HG02973 (cell line): ENCODE results near the gene ARTN.

Experiments
- ATAC-seq: cut with Tn5 transposase; IDR thresholded peaks from one replicate; pipeline ENCODE4 v1.9.1; 2021; ENCODE audit warnings: moderate library complexity; ENCODE audit not compliant: unreplicated experiment

ARTN gene

GRCh38 chr1:43946236-43947060, 12.8 kb downstream of the ARTN start, which contains the start of gene IPO13:
Gene IPO13 (plus strand): TSS chr1:43946950. CDS start chr1:43947601, 651 bp downstream.
- ATAC-seq = peak; percentile 85

- ATAC-seq = peak; percentile 2
These were observed 13.7 kb downstream of the ARTN start for GRCh38 chr1:43947061-43947873.

DNA sequence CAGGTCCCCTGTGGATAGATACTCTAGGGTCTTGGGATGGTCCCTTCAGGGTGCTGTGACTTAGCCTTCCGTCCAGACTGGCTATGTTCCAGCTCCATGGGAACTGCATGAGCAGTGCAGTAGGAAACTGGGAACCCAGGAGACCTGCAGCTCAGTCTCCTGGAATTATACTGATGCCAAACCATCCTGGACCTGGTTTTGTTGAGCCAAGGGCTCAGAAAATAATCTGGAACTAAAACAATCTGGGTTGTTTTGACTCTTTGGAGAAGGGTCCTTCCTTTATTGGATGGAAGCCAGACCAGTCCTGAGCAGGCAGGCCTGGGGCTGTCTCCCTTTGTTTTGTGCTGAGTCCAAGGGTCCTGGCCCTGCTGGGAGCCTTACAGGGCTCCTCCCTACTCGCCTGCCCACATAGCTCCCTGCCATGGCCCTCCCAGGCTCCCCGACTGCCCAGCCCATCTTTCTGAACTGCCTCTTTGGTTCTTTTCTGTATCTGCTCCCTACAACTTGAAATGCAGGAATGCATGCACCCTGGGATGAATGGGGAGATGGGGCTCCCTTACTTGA, 14.4 kb downstream of the ARTN start:
- no peak for ATAC-seq

DNA sequence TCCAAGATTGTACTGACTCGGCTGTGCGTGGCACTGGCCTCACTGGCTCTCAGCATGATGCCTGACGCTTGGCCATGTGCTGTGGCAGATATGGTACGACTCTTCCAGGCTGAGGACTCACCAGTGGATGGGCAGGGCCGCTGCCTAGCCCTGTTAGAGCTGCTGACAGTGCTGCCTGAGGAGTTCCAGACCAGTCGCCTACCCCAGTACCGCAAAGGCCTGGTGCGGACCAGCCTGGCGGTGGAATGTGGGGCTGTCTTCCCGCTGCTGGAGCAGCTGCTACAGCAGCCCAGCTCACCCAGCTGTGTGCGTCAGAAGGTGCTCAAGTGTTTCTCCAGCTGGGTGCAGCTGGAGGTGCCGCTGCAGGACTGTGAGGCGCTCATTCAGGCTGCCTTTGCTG, 16.1 kb downstream of the ARTN start:
- ATAC-seq = no peak

GRCh38 chr1:43951021-43951985, 17.7 kb downstream of the ARTN start:
- no peak for ATAC-seq

DNA sequence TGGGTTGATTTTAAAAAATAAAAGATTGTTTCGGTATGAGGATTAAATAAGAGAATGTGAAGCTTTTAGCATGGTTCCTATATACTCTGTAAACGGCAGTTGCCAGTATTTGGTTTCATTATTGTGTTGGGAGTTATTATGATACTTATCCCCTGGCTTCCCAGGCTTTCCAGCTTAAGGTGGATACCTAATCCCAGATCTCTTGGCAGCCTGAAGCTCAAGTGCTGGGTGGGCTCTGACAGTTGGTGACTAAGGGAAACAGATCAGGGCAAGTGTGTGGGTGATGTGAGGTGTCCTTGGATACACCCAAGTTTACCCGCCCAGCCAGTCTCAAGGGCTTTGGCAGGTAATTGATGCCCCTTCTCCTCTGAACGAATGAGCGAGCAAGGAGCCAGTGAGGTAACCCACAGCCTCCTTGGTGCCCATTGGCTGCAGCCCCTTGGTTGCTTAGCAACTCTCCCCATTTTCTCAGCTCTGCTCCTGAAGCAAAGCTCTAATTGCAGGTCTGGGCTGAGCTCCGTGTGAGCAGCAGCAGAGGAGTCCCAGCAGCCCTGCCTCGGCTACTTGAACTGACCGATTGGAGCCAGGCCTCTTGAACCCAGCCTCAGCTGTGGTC, 19.2 kb downstream of the ARTN start:
- no peak for ATAC-seq

- ATAC-seq = no peak
These were observed 19.8 kb downstream of the ARTN start for GRCh38 chr1:43953361-43953760.

DNA sequence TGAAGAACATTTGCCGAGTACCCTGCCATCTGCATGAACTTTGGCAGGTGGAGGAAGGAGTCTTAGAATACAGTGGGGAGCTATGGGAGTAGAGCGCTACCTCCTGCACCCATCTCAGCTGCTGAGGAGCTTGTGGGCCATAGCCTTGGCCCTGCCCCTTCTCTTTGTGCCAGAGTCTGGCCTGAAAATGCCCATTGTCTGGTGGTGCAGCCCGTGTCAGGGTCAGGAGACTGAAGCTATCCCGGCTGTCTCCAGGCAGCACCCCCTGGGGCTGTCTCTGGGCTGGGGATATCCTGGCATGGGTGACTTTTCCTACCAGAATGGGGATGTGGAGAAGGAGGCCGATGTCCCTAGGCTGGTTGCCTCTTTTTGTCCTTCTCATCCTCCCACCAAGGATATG, 20.4 kb downstream of the ARTN start:
- ATAC-seq = no peak

DNA sequence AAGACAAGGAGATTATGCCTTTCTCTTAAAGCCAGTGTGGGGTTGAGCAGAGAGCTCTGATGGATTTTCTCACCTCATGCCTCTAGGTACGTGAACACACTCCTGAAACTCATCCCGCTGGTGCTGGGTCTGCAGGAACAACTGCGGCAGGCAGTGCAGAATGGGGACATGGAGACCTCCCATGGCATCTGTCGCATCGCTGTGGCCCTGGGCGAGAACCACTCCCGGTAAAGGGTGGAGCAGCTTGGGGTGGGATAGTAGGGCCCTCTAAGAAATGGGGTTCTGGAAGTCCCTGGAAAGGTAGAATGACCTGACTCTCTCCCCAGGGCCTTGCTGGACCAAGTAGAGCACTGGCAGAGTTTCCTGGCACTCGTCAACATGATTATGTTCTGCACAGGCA, 22.6 kb downstream of the ARTN start:
- ATAC-seq = no peak

DNA sequence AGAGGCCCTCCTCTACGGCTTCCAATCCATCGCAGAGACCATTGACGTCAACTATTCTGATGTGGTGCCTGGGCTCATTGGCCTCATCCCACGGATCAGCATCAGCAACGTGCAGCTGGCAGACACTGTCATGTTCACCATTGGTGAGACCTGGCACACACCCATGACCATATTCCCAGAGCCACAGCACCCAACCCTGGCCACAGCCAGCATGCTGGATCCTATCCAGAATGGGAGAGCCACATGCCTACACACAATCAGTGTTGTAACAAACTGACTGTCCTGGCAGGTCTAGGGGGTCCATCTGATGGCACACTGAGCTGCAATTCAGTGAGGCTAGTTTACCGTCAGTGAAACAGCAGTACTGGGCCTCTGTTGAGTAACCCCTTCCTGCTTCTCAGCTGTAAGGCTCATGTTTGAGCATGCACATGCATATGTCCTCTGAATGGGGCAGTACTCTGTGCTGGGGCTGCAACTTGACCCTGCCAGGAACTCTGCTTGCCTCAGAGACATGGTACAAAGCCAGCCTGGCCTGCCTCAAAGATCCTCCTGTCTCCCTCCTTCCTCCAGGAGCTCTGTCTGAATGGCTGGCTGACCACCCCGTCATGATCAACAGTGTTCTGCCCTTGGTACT, 23.9 kb downstream of the ARTN start:
- ATAC-seq = no peak

GRCh38 chr1:43958351-43959255, 25.0 kb downstream of the ARTN start:
- ATAC-seq = no peak

DNA sequence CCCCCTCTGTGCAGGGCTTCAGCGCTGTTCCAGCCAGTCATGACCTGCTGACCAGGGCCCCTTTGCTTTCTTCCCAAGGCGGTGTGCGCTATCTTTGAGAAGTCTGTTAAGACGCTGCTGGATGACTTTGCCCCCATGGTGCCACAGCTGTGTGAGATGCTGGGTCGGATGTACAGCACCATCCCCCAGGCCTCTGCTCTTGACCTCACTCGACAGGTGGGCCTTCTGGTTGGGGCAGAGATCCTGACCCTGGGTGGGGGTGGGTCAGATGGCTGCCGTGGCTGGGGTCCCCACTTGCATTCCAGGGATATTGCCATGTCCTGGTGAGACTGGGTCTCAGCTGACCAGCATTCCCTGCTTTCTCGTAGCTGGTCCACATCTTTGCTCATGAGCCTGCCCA, 27.2 kb downstream of the ARTN start:
- ATAC-seq = no peak

DNA sequence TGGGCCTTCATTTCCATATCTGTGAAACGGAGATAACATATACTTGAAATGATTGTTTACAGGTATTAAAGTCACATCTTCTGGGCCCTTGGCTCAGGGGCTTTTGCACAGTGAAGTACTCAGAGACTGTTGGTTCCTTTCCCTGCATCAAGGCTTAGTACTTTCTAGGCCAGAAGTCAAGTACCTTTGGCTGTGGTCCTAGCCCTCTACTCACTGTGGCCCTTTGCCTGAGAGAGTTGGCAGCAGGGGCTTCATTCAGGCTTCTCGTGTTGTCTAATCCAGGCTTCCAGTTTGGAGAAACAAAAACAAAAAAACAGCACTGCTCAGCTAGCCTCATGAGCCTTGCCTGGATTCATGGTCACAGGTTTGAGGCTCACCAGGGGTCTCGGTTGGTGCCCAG, 28.1 kb downstream of the ARTN start:
- no peak for ATAC-seq

GRCh38 chr1:43962324-43962723, 28.7 kb downstream of the ARTN start:
- ATAC-seq = no peak

- ATAC-seq = no peak
These were observed 29.4 kb downstream of the ARTN start for GRCh38 chr1:43963006-43963405.

- no peak for ATAC-seq
These were observed 30.3 kb downstream of the ARTN start for GRCh38 chr1:43963890-43964289.

DNA sequence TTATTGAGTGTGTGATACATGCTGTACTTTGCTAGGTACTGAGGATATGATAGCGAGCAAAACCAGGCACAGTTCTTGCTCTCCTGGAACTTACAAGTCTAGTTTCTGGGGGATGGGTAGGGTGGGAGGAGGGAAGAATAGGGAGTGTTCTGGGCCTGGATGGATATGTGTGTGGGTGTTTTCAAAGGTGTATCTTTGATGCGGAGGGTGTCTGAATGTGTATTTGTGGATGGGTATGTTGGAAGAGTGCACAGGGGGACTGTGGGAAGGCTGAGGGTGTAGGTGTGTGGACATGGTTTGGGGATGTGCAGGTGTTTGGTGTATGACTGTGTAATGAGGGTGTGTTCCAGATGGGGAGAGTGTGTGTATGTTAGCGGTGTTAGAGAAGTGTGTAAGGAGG, 31.7 kb downstream of the ARTN start:
- no peak for ATAC-seq

DNA sequence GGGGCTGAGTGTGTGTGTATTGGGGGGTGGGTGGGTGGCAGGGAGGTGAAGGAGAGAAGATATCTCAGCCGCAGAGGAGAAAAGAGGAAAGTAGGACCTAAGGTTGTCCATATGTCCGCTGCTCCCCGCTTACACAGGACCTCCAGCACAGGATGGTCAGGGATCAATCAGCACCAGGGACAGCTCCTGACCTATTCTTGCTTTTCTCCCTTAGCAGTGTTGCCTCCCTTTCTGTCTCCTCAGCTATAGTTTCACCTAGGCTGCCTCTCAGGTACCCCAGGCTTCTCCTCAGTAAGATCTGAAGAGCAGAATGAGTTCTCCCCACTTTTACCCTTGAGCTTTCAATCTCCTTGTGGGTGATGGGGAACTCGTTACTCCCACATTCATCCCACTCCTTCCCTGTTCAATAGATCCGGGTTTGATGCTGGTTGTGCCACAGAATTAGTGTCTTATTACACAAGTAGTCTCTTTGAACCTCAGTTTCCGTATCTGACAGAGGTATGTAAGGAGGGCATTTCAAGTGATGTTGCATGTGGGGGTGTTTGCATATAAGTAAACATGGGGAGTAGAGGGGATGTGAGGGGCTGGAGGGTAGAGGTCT, 34.8 kb downstream of the ARTN start:
- ATAC-seq = no peak
